Nephron progenitor cell (in vitro differentiated cells): ENCODE measurements around the gene AKAP10.

ENCODE experiments used
- DNase-seq: peaks from one replicate; pipeline ENCODE4 v3.0.0; 2021
- H3K27ac Mint-ChIP-seq: 2 replicates; pipeline ENCODE4 v1.8.0; 2021; ENCODE audit warnings: mild to moderate bottlenecking, moderate library complexity, mixed read lengths
- H3K27me3 Mint-ChIP-seq: 2 replicates; pipeline ENCODE4 v1.8.0; 2021; ENCODE audit warnings: mild to moderate bottlenecking, low read depth, mixed read lengths; ENCODE audit not compliant: poor library complexity
- H3K36me3 Mint-ChIP-seq: 2 replicates; pipeline ENCODE4 v1.8.0; 2021; ENCODE audit warnings: low read depth, mixed read lengths
- H3K4me1 Mint-ChIP-seq: 2 replicates; pipeline ENCODE4 v1.8.0; 2021; ENCODE audit warnings: mixed read lengths
- H3K4me3 Mint-ChIP-seq: 2 replicates; pipeline ENCODE4 v1.8.0; 2021; ENCODE audit warnings: mild to moderate bottlenecking, moderate library complexity, mixed read lengths
- H3K9me3 Mint-ChIP-seq: 2 replicates; pipeline ENCODE4 v1.8.0; 2021; ENCODE audit warnings: mild to moderate bottlenecking, moderate library complexity, mixed read lengths
- TF ChIP-seq, protein P1 (sequence below): fragments of 200-600 bp; sonication (generic); IDR thresholded peaks from 2 replicates; pipeline ENCODE4 v1.5.0; 2021; ENCODE audit warnings: antibody characterized with exemption

AKAP10 gene

DNA sequence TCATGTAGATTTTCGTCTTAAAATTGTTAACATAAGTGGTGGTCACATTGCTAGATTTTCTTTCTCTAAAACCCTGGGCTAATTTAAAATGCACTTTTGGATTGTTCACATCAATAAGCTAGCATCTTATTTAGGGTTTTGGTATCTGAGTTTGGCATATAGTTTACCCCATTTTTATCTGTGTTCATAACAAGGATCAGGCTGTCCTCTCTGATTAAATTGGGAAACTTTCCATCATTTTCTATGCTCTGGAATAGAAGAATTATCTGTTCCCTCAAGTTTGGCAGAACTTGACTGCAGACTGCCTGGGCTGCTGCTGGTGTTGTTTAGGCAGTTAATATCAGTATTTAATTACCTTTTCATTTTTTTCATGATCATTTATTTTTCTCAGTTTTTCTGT is 33.3 kb upstream of the AKAP10 start:
- no peaks in the 10 kb centered on the region for H3K36me3 Mint-ChIP-seq
- H3K27ac Mint-ChIP-seq = no peak overlapping the region
- no peaks in the 10 kb centered on the region for H3K4me1 Mint-ChIP-seq
- peaks cover 15% of the 10 kb centered on the region for H3K9me3 Mint-ChIP-seq
- TF ChIP-seq, protein P1, sequence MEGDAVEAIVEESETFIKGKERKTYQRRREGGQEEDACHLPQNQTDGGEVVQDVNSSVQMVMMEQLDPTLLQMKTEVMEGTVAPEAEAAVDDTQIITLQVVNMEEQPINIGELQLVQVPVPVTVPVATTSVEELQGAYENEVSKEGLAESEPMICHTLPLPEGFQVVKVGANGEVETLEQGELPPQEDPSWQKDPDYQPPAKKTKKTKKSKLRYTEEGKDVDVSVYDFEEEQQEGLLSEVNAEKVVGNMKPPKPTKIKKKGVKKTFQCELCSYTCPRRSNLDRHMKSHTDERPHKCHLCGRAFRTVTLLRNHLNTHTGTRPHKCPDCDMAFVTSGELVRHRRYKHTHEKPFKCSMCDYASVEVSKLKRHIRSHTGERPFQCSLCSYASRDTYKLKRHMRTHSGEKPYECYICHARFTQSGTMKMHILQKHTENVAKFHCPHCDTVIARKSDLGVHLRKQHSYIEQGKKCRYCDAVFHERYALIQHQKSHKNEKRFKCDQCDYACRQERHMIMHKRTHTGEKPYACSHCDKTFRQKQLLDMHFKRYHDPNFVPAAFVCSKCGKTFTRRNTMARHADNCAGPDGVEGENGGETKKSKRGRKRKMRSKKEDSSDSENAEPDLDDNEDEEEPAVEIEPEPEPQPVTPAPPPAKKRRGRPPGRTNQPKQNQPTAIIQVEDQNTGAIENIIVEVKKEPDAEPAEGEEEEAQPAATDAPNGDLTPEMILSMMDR = no peak
- peaks cover 65% of the 10 kb centered on the region for H3K27me3 Mint-ChIP-seq
- peak overlapping the region; percentile 41 for H3K4me3 Mint-ChIP-seq
- DNase-seq = no peak

DNA sequence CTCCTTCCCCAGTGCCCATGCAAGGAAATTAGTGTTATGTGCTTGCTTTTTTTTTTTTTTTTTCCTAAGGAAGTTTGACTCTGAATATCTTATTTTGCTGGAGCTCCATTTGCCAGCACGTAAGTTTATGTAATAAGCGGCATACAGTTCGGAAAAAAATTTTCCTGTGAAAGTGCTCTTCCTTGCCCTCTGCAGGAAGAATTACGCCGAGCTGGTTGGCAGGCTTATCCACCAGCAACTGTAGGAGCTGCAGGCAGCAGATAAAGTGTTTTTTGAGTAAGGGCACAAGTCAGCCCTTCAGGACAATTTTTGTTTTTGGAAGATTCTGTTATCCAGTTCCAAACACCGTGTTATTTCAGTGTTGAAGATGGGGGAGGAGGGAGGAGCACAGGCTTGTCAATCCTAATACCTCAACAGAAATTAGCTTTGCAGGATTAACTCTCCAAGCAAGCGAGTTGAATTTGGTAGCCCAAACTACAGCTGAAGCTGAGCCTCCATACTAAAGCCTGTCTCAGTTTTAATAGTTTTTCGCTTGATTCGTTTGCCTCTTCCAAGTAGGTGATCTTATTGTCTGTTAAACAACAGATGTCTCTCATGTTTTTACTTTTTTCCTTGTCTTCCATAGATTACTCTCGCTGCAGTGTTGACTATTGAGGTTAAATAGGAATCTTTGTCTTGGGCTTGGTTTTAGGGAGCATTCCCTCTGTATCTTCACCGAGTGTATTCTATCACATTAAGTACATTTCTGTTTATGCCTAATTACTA is 32.7 kb upstream of the AKAP10 start:
- Mint-ChIP-seq H3K9me3 (peaks cover 15% of the 10 kb centered on the region), H3K4me3 (peak overlapping the region; percentile 85), H3K36me3 (no peaks in the 10 kb centered on the region), H3K4me1 (no peaks in the 10 kb centered on the region), H3K27ac (no peak overlapping the region), H3K27me3 (peaks cover 72% of the 10 kb centered on the region)
- TF ChIP-seq, protein P1 = no peak
- no peak for DNase-seq

DNA sequence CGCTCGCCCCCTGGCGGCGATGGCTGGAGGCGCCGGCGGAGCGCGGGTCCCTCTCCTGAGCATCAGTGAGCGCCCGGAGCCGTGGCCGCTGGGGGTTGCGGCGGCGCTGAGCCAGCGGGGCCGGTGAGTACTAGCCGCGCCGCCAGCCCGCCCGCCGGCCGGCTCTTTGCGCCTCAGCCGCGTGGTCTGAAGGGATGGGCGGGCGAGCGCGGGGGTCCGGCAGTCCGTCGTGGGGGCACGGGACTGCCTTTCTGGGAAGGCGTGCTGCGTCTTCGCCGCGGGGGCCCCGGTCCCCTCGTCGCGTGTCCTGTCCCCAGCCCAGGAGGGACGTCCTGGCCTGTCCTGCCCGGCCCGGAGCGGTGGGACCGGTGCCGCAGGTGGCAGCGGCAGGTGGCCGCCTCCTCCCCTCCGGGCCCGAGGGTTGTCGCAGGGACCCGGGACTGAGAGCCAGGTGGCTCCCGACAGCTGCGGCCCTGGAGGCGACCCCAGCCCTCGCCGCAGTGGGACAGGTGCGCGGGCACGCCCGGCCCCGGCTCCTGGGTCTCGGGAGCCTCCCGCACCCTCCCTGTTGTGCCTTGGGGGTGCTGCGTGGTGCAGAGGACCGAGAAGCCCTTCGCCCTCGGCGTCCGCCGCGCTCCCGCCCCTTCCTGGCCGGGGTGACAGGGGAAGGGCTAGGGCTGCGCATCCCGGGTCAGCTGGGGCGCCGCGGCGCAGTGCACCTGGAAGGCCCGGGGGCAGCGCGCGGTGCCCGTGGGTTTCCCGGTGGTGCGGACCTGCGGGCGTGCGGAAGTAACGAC is 31.9 kb upstream of the AKAP10 start, which contains the start of gene SPECC1:
TSS of gene SPECC1 (plus strand) at position 58 of the 797 bp plus-strand sequence. CDS start 87,293 bp downstream, outside the sequence.
- Mint-ChIP-seq H3K27me3 (peaks cover 80% of the 10 kb centered on the region), H3K36me3 (no peaks in the 10 kb centered on the region), H3K4me1 (no peaks in the 10 kb centered on the region), H3K4me3 (peak within 1 kb of the TSS; percentile 93), H3K27ac (no peak within 1 kb of the TSS), H3K9me3 (peaks cover 12% of the 10 kb centered on the region)
- TF ChIP-seq, protein P1 = peak; percentile 92
- DNase-seq = peak; percentile 93

DNA sequence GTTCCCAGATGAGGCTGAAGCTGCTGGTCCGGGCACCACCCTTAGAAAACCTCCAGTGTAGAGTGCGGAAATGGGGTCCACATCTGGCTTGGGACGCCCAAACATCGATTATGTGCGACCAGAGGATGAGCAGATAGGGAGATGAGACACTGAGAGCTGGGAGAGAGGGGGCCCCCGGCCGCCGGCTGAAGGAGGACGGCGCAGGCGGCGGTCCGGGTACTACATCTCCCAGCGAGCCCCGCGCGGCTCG is 31.3 kb upstream of the AKAP10 start:
- Mint-ChIP-seq H3K4me1 (no peaks in the 10 kb centered on the region), H3K27ac (no peak overlapping the region), H3K36me3 (no peaks in the 10 kb centered on the region), H3K9me3 (peaks cover 7% of the 10 kb centered on the region), H3K4me3 (peak overlapping the region; percentile 93), H3K27me3 (peaks cover 80% of the 10 kb centered on the region)
- DNase-seq = no peak
- TF ChIP-seq, protein P1 = no peak

DNA sequence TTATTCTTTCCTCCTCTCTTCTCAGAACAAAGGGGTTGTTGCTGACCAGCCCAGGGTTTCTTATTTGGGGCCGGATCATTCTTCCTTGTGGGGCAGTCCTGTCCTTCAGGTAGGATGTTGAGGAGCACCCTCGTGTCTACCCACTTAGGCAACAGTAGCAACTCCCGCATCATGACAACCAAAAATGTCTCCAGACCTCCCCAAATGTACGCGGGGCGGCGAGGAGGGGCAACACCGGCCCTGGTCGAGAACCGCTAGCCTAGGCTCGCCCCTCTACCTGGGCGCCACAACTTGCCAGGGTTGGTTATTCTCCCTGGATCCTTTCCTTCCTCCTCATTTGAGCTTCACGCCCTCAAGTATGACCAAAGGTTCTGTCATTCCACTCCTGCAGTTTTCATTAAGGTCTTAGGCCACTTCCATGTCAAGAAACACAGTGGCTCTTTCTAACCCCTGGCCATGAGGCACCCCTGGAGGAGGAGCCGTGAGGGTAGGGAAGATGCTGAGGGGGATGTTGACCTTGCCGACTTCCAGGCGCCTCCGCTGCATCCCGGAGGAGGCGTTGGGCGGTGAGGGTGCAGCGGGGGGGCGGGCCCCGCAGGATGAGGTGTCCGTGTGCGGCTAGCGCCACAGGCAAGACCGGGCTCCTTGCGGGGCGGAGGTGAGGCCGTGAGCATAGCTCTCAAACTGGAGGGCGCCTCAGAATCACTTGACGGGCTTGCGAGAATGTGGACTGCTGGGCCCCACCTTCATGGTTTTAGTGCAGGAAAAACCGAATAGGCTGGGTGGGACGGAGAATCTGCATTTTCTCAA is 30.8 kb upstream of the AKAP10 start:
- H3K4me3 Mint-ChIP-seq = peak overlapping the region; percentile 93
- peaks cover 75% of the 10 kb centered on the region for H3K27me3 Mint-ChIP-seq
- DNase-seq = peak; percentile 56
- no peak overlapping the region for H3K27ac Mint-ChIP-seq
- TF ChIP-seq, protein P1 = no peak
- no peaks in the 10 kb centered on the region for H3K36me3 Mint-ChIP-seq
- H3K4me1 Mint-ChIP-seq = no peaks in the 10 kb centered on the region
- peaks cover 3% of the 10 kb centered on the region for H3K9me3 Mint-ChIP-seq
